Adrenal gland (tissue), 12 donors: ENCODE data around the gene ACTR3. TPM values are rescaled to one million over a fixed set of nuclear protein-coding genes. Genes with fewer than 3 reads are reported as not detected.

Experiments used
- DNase-seq, 7 donors: peaks; one replicate each; pipeline ENCODE4 v3.0.0-alpha.2; 2019 to 2020
- H3K27ac ChIP-seq, 5 donors: fragments of 200-600 bp; sonication (generic) in 4 of 5; 1 replicate in 3 of 5; 2 replicates in 2 of 5; pipeline versions ENCODE4 v1.5.1 to v1.8.0; 2016 to 2020; ENCODE audit warnings: mild to moderate bottlenecking in 1 of 5
- H3K27me3 ChIP-seq: fragments of 200-600 bp; 2 replicates; pipeline ENCODE4 v1.8.0; 2021
- H3K36me3 ChIP-seq, 2 donors: fragments of 200-600 bp; replicated peaks in 1 of 2; 1 replicate in 1 of 2; 2 replicates in 1 of 2; pipeline versions ENCODE4 v1.5.1 to v1.8.0; 2018 to 2022
- H3K4me1 ChIP-seq, 2 donors: fragments of 200-600 bp; replicated peaks in 1 of 2; 1 replicate in 1 of 2; 2 replicates in 1 of 2; pipeline versions ENCODE4 v1.5.1 to v1.8.0; 2018 to 2021
- H3K4me3 ChIP-seq, 4 donors: fragments of 200-600 bp; sonication (generic) in 3 of 4; one replicate each; pipeline ENCODE4 v1.5.1; 2016 to 2018
- H3K9me3 ChIP-seq, 3 donors: fragments of 200-600 bp; sonication (generic) in 1 of 3; replicated peaks in 1 of 3; 1 replicate in 2 of 3; 2 replicates in 1 of 3; pipeline versions ENCODE4 v1.5.1 to v1.8.0; 2016 to 2021
- CTCF ChIP-seq, 6 experiments: fragments of 450-650 bp in 4 of 6; fragments of 200-600 bp in 2 of 6; sonication (generic) in 1 of 6; IDR thresholded peaks; 1 replicate in 5 of 6; 2 replicates in 1 of 6; pipeline versions ENCODE4 v1.5.1 to v1.8.0; 2016 to 2021; ENCODE audit warnings: antibody characterized with exemption in 6 of 6, mild to moderate bottlenecking in 2 of 6, moderate library complexity in 1 of 6
- POLR2A ChIP-seq, 2 donors: fragments of 450-650 bp; IDR thresholded peaks; one replicate each; pipeline ENCODE4 v1.6.1; 2017; ENCODE audit warnings: antibody characterized with exemption in 2 of 2, mild to moderate bottlenecking in 2 of 2, moderate library complexity in 1 of 2
- WGBS, 4 donors: extraction: QIAGEN DNeasy Blood & Tissue Kit in 2 of 4; methylation state at CpG; one replicate each; pipeline versions ENCODE4 v1.1.5 to v1.1.7; 2013 to 2017; 5-methylcytosine and 5-hydroxymethylcytosine counted together
- intact Hi-C, 2 donors: fragments of 100-400 bp; cut with DNase I; formaldehyde crosslinking; loops; one replicate each; pipeline versions ENCODE4 v1.14.1 to v1.15.0; 2022 to 2023
- polyA plus RNA-seq, 3 donors: library from polyadenylated mRNA; stranded (reverse); fragments of 200-250 nt in 2 of 3; fragments of 350-450 nt in 1 of 3; fragmentation: Illumina TruSeq in 1 of 3; extraction: RNeasy Lipid Tissue Mini Kit (QIAGEN cat#74804) in 1 of 3; gene quantifications; one replicate each; pipeline ENCODE4 v1.2.3, GENCODE V29; 2013 to 2014
- total RNA-seq, 9 donors: library from RNA; depleted of rRNA in 4 of 9; stranded (reverse); fragments of >200 nt in 4 of 9; fragments of 120-200 nt in 1 of 9; fragmentation: NEBNext Ultra II Directional in 1 of 9; extraction: Animal tissue kit (Norgen Biotek cat#: 25700) in 1 of 9; gene quantifications; one replicate each; pipeline versions ENCODE4 v1.1.0 to v1.2.4, GENCODE V29; 2013 to 2023
- donor health status: healthy with polysubstance abuse.
- donor health status: Bipolar disorder and iron deficiency.
- donor health status: DM: yes; HTN: yes; CAD: no.
- donor health status: DM: no; HTN: no; CAD: no.
- donor health status: DM: no; HTN: no; CAD: no.
- donor health status: DM: yes; HTN: yes; CAD: no.

ACTR3 gene
- total and polyA plus RNA-seq, 12 donors, result 28.1 to 530 (median 219) TPM

GRCh38 chr2:113877711-113878598, 11.9 kb upstream of the ACTR3 start:
- H3K27me3 ChIP-seq, result no peaks in the 10 kb centered on the region
- no peak for DNase-seq
- H3K4me1 ChIP-seq, result peaks cover 6 to 7% of the 10 kb centered on the region in 2 donors
- 35 to 42% (median 40%) methylated on average over 4 of the region's 4 CpGs for WGBS, 4 donors
- H3K36me3 ChIP-seq, result no peaks in the 10 kb centered on the region
- intact Hi-C loops, result no loop called here
- no peak overlapping the region for H3K27ac ChIP-seq
- TF ChIP-seq POLR2A (IDR thresholded peaks at IDR 0.05) (no peak), CTCF (IDR thresholded peaks at IDR 0.05) (no peak)
- no peak overlapping the region for H3K4me3 ChIP-seq
- no peaks in the 10 kb centered on the region for H3K9me3 ChIP-seq

- 83 to 89% (median 85%) methylated on average over 1 of the region's 1 CpG for WGBS, 4 donors
- Histone ChIP-seq H3K4me3 (no peak overlapping the region), H3K27ac (no peak overlapping the region), H3K36me3 (no peaks in the 10 kb centered on the region), H3K27me3 (no peaks in the 10 kb centered on the region), H3K4me1 (peaks cover 0 to 2% of the 10 kb centered on the region in 2 donors), H3K9me3 (no peaks in the 10 kb centered on the region)
- DNase-seq, result no peak
- TF ChIP-seq POLR2A (IDR thresholded peaks at IDR 0.05) (no peak), CTCF (IDR thresholded peaks at IDR 0.05) (no peak)
- intact Hi-C loops, result no loop called here
Observed at GRCh38 chr2:113878743-113879142, 11.1 kb upstream of the ACTR3 start.

- TF ChIP-seq CTCF (IDR thresholded peaks at IDR 0.05) (no peak), POLR2A (IDR thresholded peaks at IDR 0.05) (no peak)
- intact Hi-C loops, result no loop called here
- Histone ChIP-seq H3K27ac (no peak overlapping the region), H3K9me3 (no peaks in the 10 kb centered on the region), H3K27me3 (no peaks in the 10 kb centered on the region), H3K4me1 (no peaks in the 10 kb centered on the region), H3K36me3 (no peaks in the 10 kb centered on the region), H3K4me3 (no peak overlapping the region)
- DNase-seq, result no peak
- WGBS, 4 donors, result 75 to 86% (median 86%) methylated on average over 3 of the region's 3 CpGs
Observed at GRCh38 chr2:113879457-113879856, 10.4 kb upstream of the ACTR3 start.

- H3K36me3 ChIP-seq, result no peaks in the 10 kb centered on the region
- H3K27me3 ChIP-seq, result no peaks in the 10 kb centered on the region
- no peak overlapping the region for H3K4me3 ChIP-seq
- peak in 6 of 7 donors; percentile 44 to 73 (median 61) for DNase-seq
- peak overlapping the region in 4 of 5 donors; percentile 15 to 65 (median 44) for H3K27ac ChIP-seq
- no peak for TF ChIP-seq POLR2A (IDR thresholded peaks at IDR 0.05)
- TF ChIP-seq CTCF (IDR thresholded peaks at IDR 0.05), result no peak
- intact Hi-C loops, result no loop called here
- H3K4me1 ChIP-seq, result peaks cover 6 to 39% of the 10 kb centered on the region in 2 donors
- H3K9me3 ChIP-seq, result no peaks in the 10 kb centered on the region
- WGBS, 4 donors, result 47 to 62% (median 53%) methylated on average over 2 of the region's 2 CpGs
Observed at GRCh38 chr2:113886479-113887008, 3.3 kb upstream of the ACTR3 start.
